GDM1 (cell line): Measurements from ENCODE around the gene MRPS10.
"Not testable (repeated sequence)": the region's sequence is repeated elsewhere in the genome, so short reads cannot be mapped to it uniquely, and the experiment has no call there.

ENCODE experiments used
- DNase-seq: peaks from one replicate; lab custom pipeline; 2025; lab: John Stamatoyannopoulos, UW

The MRPS10 gene

GRCh38 chr6:42176981-42177380 lies 40.7 kb downstream of the MRPS10 start:
- DNase-seq: no peak

GRCh38 chr6:42175860-42176259 lies 41.8 kb downstream of the MRPS10 start:
- DNase-seq: no peak

- no peak for DNase-seq
Measured at GRCh38 chr6:42173101-42173500, 44.6 kb downstream of the MRPS10 start, which contains the start of gene GUCA1A. Gene GUCA1A (plus strand): TSS chr6:42173364. CDS start chr6:42173614, 250 bp downstream.

GRCh38 chr6:42171813-42172581 lies 45.7 kb downstream of the MRPS10 start:
- no peak for DNase-seq

GRCh38 chr6:42169780-42170179 lies 47.9 kb downstream of the MRPS10 start:
- not testable (repeated sequence) for DNase-seq

- no peak for DNase-seq
Measured at GRCh38 chr6:42168650-42169049, 49.0 kb downstream of the MRPS10 start.

- peak; percentile 65 for DNase-seq
Measured at GRCh38 chr6:42166444-42167141, 51.1 kb downstream of the MRPS10 start.

GRCh38 chr6:42165016-42165415 lies 52.6 kb downstream of the MRPS10 start:
- no peak for DNase-seq

- DNase-seq: no peak
Measured at GRCh38 chr6:42163981-42164380, 53.7 kb downstream of the MRPS10 start.

- DNase-seq: no peak
Measured at GRCh38 chr6:42162812-42163211, 54.8 kb downstream of the MRPS10 start.

- no peak for DNase-seq
Measured at GRCh38 chr6:42162384-42162783, 55.3 kb downstream of the MRPS10 start.

GRCh38 chr6:42159431-42160024 lies 58.1 kb downstream of the MRPS10 start:
- no peak for DNase-seq

- no peak for DNase-seq
Measured at GRCh38 chr6:42158631-42159030, 59.0 kb downstream of the MRPS10 start.

- DNase-seq: no peak
Measured at GRCh38 chr6:42158011-42158410, 59.6 kb downstream of the MRPS10 start.
